ENCODE measurements around the gene HLA-DPA1. TPM values are rescaled to one million over a fixed set of nuclear protein-coding genes. Genes with fewer than 3 reads are reported as not detected.
A peak's percentile ranks its signal among the peaks of the same experiment; 100 is the strongest.

Gene HLA-DPA1
- total RNA-seq, 4 donors from 2014 or later, result 14.6 to 70.1 (median 50.4) TPM

DNA sequence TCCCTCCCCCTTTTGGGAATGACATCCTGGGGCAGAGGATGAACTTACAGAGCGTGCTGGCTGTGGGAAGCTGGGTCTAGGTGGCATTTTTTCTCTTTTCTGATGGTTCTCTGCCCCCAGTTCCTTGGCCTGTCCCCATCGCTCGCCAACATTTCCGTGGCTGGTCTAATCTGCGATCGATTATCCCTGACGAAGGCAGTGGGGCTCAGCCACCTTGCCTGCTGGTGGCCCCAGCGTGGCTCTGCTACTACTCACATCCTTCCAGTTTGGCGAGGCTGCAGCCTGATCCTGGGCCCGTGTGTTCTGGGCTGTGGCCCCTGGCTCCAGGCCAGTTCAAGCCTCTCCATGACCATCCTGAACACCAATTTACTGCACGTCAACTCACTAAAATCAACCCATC, 57.7 kb downstream of the HLA-DPA1 start:
- TF ChIP-seq, protein P1, sequence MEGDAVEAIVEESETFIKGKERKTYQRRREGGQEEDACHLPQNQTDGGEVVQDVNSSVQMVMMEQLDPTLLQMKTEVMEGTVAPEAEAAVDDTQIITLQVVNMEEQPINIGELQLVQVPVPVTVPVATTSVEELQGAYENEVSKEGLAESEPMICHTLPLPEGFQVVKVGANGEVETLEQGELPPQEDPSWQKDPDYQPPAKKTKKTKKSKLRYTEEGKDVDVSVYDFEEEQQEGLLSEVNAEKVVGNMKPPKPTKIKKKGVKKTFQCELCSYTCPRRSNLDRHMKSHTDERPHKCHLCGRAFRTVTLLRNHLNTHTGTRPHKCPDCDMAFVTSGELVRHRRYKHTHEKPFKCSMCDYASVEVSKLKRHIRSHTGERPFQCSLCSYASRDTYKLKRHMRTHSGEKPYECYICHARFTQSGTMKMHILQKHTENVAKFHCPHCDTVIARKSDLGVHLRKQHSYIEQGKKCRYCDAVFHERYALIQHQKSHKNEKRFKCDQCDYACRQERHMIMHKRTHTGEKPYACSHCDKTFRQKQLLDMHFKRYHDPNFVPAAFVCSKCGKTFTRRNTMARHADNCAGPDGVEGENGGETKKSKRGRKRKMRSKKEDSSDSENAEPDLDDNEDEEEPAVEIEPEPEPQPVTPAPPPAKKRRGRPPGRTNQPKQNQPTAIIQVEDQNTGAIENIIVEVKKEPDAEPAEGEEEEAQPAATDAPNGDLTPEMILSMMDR (IDR thresholded peaks at IDR 0.05), result no peak
- TF ChIP-seq POLR2A (IDR thresholded peaks at IDR 0.05), result no peak
- no peak overlapping the region for H3K4me3 ChIP-seq
- no peaks in the 10 kb centered on the region for H3K36me3 ChIP-seq
- peaks cover 0 to 11% (median 8%) of the 10 kb centered on the region in 4 donors for H3K4me1 ChIP-seq
- H3K27me3 ChIP-seq, result no peaks in the 10 kb centered on the region
- H3K9me3 ChIP-seq, result no peaks in the 10 kb centered on the region
- peak overlapping the region in 1 of 4 donors; percentile 58 for H3K27ac ChIP-seq
- no peak for DNase-seq

DNA sequence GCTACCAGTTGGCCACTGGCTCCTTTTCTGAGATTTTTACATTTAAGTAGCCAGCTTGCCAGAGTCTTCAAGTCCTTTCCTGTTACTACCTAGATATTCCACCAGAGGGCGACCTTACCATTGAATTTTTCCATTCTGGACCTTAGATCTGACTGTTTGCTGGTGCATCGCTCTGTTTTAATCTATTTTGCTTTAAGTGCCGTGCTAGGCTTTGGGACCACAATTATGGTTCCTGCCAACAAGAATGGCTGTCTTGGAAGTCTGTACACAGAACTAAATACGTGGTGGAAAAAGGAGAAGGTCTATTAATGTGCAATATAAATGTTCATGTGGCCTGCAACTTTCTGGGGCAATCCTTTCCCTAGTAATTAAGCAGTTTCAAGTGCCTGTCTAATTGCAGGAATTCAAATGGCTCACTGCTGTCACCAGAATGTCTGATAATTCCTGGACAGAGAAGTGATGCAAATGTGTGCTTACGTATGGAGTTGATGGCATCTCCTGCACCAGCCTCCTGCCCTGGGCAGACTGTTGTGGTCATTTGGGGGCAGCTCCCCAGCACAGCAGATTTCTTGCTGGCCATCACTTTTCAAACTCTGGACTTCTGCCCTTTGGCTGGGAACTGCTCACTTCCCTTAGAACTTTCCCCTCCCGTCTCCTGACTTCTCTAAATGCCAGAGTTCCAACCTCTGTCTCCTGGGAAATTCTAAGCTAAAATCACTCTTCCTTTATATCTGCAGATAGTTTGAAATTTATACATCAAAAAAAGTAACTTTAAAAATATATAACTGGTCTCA, 58.4 kb downstream of the HLA-DPA1 start:
- peaks cover 0 to 11% (median 8%) of the 10 kb centered on the region in 4 donors for H3K4me1 ChIP-seq
- no peaks in the 10 kb centered on the region for H3K36me3 ChIP-seq
- H3K4me3 ChIP-seq, result no peak overlapping the region
- no peaks in the 10 kb centered on the region for H3K9me3 ChIP-seq
- TF ChIP-seq, protein P1 (IDR thresholded peaks at IDR 0.05), result peak; percentile 77 to 94 (median 84)
- no peak for TF ChIP-seq POLR2A (IDR thresholded peaks at IDR 0.05)
- H3K27ac ChIP-seq, result peak overlapping the region in 2 of 4 donors; percentile 17 to 58
- H3K27me3 ChIP-seq, result no peaks in the 10 kb centered on the region
- peak in 2 of 3 donors; percentile 49 to 74 for DNase-seq

Other genes starting within 250 kb of the HLA-DPA1 start
- 10 to 100 TPM; 16.5 to 53.2 (median 39.4) TPM for gene TAP2, start 234.9 kb downstream of the HLA-DPA1 start, total RNA-seq
- 100 to 1,000 TPM in 2 of 4 donors, 10 to 100 TPM in 2; 48.1 to 104 (median 96.0) TPM for gene PSMB8, start 229.6 kb downstream of the HLA-DPA1 start, total RNA-seq
- gene TAP1, start 219.9 kb downstream of the HLA-DPA1 start, total RNA-seq, result 100 to 1,000 TPM in 3 of 4 donors, 10 to 100 TPM in 1; 25.6 to 136 (median 107) TPM
- gene PSMB9, start 219.5 kb downstream of the HLA-DPA1 start, total RNA-seq, result 100 to 1,000 TPM in 1 of 4 donors, 10 to 100 TPM in 3; 53.5 to 124 (median 80.9) TPM
- 100 to 1,000 TPM in 1 of 4 donors, 10 to 100 TPM in 3; 59.4 to 199 (median 91.6) TPM for gene HLA-DMB, start 132.6 kb downstream of the HLA-DPA1 start, total RNA-seq
- gene HLA-DMA, start 120.6 kb downstream of the HLA-DPA1 start, total RNA-seq, result 10 to 100 TPM; 47.0 to 79.9 (median 62.1) TPM
- 100 to 1,000 TPM; 146 to 525 (median 205) TPM for gene BRD2, start 105.1 kb downstream of the HLA-DPA1 start, total RNA-seq
- gene HLA-DOA, start 64.1 kb downstream of the HLA-DPA1 start, total RNA-seq, result 10 to 100 TPM in 1 of 4 donors, 1 to 10 TPM in 1, under 1 TPM in 1, not detected in 1; 0.95 to 26.4 (median 1.5) TPM
- gene HLA-DPB1, start 2.3 kb upstream of the HLA-DPA1 start, total RNA-seq, result 100 to 1,000 TPM in 1 of 4 donors, 10 to 100 TPM in 2, 1 to 10 TPM in 1; 9.5 to 104 (median 19.7) TPM
- gene COL11A2, start 118.8 kb upstream of the HLA-DPA1 start, total RNA-seq, result 1 to 10 TPM in 1 of 4 donors, under 1 TPM in 2, not detected in 1; 0.18 to 2.5 (median 0.54) TPM
- 10 to 100 TPM; 23.1 to 56.7 (median 36.6) TPM for gene RXRB, start 127.0 kb upstream of the HLA-DPA1 start, total RNA-seq
- gene SLC39A7, start 127.2 kb upstream of the HLA-DPA1 start, total RNA-seq, result 10 to 100 TPM; 33.8 to 99.0 (median 55.0) TPM
- 10 to 100 TPM; 26.4 to 58.0 (median 44.0) TPM for gene HSD17B8, start 131.0 kb upstream of the HLA-DPA1 start, total RNA-seq
- 10 to 100 TPM; 18.2 to 38.0 (median 20.7) TPM for gene RING1, start 134.9 kb upstream of the HLA-DPA1 start, total RNA-seq
- 100 to 1,000 TPM in 2 of 4 donors, 10 to 100 TPM in 2; 56.7 to 132 (median 95.8) TPM for gene VPS52, start 198.2 kb upstream of the HLA-DPA1 start, total RNA-seq
- gene RPS18, start 198.4 kb upstream of the HLA-DPA1 start, total RNA-seq, result 1,000 to 10,000 TPM in 2 of 4 donors, 100 to 1,000 TPM in 2; 697 to 1,875 (median 903) TPM
- 10 to 100 TPM in 3 of 4 donors, 1 to 10 TPM in 1; 8.3 to 33.1 (median 28.5) TPM for gene B3GALT4, start 203.5 kb upstream of the HLA-DPA1 start, total RNA-seq
- 100 to 1,000 TPM in 1 of 4 donors, 10 to 100 TPM in 3; 22.1 to 102 (median 34.3) TPM for gene WDR46, start 215.6 kb upstream of the HLA-DPA1 start, total RNA-seq
- gene PFDN6, start 216.0 kb upstream of the HLA-DPA1 start, total RNA-seq, result 10 to 100 TPM; 12.4 to 24.8 (median 14.4) TPM
- gene RGL2, start 225.3 kb upstream of the HLA-DPA1 start, total RNA-seq, result 10 to 100 TPM; 15.4 to 89.1 (median 39.4) TPM
- 100 to 1,000 TPM in 3 of 4 donors, 10 to 100 TPM in 1; 73.4 to 324 (median 204) TPM for gene TAPBP, start 240.4 kb upstream of the HLA-DPA1 start, total RNA-seq
- 10 to 100 TPM; 11.6 to 27.6 (median 20.2) TPM for gene ZBTB22, start 244.1 kb upstream of the HLA-DPA1 start, total RNA-seq
- gene DAXX, start 249.3 kb upstream of the HLA-DPA1 start, total RNA-seq, result 10 to 100 TPM; 40.1 to 86.6 (median 45.9) TPM

Measured in Peyer's patch (tissue), 4 donors.